GM21529 (cell line): ENCODE data around the gene ATF6.

Experiments
- ATAC-seq: cut with Tn5 transposase; IDR thresholded peaks from one replicate; pipeline ENCODE4 v1.9.1; 2021; ENCODE audit not compliant: unreplicated experiment

The ATF6 gene

GRCh38 chr1:161933592-161934588 lies 167.8 kb downstream of the ATF6 start:
- ATAC-seq = peak; percentile 48

DNA sequence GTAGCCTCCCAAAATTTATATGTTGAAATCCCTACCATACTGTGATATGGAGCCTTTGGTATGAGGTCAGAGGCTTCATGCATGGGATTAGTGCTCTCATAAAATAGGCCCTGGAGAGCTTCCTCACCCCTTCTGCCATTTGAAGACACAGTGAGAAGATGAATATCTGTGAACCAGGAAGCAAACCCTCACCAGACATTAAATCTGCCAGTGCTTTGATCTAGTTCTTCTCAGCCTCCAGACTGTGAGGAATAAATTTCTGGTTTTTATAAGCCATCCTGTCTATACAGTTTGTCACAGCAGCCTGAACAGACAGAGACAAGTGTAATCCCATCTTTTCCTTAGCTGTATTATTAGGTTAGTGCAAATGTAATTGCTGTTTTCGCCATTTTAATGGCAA lies 169.1 kb downstream of the ATF6 start:
- no peak for ATAC-seq

DNA sequence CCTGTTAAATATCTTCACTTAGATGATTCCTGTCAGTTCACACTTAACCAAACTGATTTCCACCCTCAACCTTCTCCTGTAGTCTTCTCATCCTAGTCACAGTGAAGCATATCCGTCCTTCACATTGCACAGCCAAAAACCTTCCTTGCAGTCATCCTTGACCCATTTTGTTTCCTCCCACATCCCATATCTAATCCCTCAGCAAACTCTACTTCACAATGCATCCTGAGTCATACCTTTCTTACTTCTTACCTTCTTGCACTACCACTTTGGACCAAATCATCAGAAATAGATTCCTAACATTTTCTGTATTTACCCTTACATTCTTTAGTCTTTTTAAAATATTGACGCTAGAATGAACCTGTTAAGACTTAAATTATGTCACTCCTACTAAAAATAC lies 170.7 kb downstream of the ATF6 start:
- ATAC-seq = no peak

GRCh38 chr1:161940866-161941591 lies 174.9 kb downstream of the ATF6 start:
- no peak for ATAC-seq

DNA sequence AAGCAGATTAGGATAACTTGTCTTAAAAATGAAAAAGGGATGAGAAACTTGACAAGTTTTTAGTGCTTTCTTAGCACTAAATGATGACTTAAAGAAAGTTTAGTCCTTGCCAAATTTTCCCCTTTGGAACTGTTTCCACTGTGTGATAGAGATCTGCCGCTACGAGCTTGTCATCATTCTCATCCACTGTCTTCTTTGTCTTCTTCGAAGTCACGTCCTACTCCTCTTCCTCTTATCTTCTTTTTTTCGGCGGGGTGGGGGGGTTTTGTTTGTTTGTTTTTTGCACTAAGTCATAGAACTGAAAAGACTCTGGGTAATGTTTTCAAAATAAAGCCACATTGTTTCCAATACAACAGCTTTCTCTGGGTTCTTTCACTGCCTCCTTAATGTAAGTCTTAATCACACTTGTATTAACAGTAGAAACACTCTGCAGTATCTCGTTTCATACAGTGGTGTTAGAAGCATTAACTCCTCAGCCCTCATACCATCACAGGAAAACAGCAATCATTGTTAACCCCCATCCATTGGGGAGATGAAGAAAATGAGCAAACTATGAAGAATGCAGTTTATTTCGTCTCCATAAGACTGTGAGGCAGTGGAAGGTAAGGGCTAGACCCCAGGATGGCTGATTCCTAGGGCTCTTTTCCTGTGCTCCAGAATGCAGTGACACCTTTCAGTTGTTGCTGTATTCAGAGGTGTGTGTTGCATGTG lies 175.8 kb downstream of the ATF6 start:
- ATAC-seq = no peak

- ATAC-seq = no peak
Observed at GRCh38 chr1:161943737-161944136, 177.6 kb downstream of the ATF6 start.

DNA sequence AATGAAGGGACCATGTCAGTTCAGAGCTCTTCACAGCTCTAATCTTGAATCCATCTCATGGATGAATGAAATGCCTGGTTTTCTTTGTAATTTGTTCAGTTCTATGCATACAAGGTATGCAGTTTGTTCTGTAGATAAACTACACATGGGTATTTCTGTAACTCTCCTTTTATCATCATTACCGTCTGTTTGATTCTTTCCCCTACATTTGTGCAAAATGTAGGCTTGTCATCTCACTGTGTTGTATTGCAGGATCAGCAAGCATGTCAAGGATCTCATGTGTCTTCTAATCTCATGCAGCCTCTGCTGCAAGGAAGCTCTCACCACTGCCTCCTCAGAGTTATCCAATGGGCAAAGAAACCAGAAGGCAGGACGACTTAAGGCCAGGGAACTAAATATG lies 178.3 kb downstream of the ATF6 start:
- ATAC-seq = no peak

DNA sequence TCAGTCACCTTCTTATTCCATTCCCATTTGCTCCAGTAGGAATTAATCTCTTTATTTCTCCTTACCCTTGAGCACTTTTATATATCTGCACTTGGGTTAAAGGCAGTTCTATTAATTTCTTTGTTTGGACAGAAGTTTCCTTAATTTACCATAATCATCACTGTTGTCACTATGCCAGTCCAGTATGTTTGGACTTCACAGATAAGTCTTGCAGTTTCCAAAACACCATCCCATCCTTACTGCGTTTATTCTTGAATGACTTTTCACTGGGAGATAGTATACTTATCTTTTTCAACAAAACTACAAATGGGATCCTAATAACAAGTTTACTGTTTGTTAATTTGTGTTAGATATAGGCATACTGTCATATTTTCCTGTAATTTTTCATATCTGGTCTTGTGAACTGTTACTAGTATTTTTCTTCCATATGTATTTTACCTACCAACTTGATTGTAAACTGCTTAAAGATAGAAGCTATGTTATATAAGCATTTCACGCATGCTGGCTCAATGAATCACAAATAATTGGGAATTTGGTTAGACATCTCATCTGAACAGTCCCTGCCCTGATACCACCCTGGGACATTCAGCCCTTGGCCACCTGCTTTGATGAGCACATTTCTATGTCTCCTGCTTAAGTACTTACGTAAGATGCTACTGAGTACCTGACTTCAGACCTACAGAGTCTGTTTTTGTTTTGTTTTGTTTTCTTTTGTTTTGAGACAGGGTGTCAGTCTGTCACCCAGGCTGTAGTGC lies 179.4 kb downstream of the ATF6 start:
- no peak for ATAC-seq

DNA sequence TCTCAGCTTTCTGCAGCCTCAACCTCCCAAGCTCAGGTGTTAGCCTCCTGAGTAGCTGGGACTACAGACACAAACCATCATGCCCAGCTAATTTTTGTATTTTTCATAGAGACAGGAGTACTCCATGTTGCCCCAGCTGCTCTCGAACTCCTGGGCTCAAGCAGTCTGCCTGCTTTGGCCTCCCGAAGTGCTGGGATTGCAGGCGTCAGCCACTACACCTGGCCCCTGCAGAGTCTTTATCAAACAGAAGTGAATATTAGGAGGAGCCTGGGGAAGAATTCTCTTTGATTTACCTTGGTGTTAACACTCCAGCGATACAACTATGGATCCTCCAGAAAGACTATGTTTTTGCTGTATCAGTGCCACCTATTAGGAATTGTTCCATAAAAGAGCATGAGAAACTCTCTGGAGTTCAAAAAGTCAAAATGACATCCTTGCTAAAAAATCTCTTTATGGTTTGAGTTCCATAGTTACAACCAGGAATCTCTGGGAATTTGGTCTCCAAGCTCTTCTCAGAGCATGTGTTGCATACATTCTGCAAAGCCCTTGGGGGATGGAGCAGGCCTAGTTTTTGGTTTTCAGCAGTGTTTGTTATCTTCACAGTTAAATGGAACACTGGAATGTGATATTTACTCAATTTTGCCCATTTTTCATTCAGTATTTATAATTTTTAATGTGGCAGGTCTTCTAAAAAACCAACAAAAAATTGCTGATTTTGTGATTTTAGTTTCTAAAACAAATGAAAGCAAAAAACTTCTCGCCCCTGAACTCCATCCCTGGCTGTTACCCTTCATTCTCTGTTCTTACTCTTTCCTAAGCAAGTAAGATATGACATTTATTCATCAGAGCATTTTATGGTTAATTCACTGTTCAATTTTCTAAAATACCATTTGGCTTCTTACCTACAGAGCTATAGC lies 180.2 kb downstream of the ATF6 start:
- no peak for ATAC-seq

- ATAC-seq = no peak
Observed at GRCh38 chr1:161948435-161948834, 182.3 kb downstream of the ATF6 start.

DNA sequence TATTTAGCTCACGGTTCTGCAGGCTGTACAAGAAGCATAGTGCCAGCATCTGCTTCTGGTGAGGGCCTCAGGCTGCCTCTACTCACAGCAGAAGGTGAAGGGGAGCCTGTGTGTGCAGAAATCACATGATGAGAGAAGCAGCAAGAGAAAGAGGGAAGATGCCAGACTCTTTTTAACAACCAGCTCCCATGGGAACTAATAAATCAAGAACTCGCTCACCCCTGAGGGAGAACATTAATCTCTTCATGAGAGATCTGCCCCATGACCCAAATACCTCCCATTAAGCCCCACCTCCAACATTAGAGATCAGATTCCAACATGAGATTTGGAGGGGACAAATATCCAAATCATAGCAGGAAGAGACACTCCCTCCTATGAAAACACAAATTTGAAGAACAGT lies 183.4 kb downstream of the ATF6 start:
- ATAC-seq = no peak

DNA sequence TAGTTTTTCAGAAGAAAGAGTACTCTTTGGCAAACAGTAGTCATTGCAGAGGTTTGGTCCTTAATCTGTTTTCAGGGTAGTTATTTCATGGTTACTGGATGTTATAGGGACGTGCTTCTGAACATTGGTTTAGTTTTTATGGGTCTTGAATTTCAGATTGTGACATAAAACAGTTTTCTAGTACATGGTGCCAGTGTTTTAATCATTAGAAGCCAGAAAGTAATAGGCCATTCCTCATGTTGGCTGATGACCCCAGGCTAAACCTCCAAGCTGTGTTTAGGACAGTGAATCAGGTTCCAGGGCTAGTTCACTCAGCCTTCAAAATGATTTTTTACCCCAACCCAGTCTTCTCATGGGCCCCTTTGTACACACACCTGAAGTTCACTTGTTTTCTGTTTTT lies 184.3 kb downstream of the ATF6 start:
- ATAC-seq = no peak

- ATAC-seq = no peak
Observed at GRCh38 chr1:161951646-161952045, 185.5 kb downstream of the ATF6 start.

- ATAC-seq = no peak
Observed at GRCh38 chr1:161952607-161953172, 186.6 kb downstream of the ATF6 start.

DNA sequence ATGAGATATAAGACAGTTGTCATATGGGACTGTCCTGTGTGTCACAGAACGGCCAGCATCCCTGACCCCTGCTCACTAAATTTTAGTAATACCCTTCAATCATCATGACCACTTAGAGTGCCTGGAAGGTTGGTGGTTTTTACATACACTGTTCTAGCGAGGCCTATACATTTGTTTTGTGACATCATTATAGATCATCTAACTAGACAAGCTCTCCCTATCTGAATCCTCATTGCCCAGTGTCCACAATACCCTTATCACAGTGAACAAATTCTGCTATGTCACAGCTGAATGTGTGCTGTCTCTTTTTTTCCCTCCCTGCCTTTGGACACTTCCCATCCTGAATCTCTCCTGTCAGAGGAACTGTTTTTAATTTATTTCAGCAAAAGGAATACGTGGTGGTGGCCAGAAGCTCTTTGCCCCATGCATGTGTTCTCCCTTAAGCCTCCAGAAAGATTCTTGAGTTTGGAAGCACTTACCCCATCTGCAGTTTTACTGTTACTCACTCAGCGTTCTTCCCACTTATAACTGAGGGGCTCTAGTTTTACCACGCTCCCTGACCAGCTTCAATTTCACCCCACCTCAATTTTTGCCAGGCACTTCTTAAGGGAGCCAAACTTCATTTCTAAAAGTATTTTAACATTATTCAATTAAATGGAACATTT lies 187.3 kb downstream of the ATF6 start:
- no peak for ATAC-seq

DNA sequence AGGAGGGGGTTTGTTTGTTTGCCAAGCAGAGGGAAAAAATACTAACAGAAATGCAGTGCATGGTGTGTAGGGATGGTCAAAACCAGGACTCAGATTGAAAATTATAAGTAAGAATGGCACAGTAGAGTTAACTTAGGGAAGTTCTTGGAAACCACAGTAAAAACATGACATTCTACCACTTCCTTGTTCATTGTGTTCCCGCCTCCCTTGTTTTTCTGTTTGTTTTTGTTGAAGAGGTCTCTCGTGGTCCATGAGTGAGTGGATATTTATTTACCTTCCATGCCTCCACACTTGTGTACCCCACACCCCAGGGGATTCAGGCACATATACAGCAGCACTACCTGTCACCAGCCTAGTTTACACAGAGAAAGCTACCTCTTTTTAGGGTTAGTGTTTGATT lies 187.9 kb downstream of the ATF6 start:
- no peak for ATAC-seq

DNA sequence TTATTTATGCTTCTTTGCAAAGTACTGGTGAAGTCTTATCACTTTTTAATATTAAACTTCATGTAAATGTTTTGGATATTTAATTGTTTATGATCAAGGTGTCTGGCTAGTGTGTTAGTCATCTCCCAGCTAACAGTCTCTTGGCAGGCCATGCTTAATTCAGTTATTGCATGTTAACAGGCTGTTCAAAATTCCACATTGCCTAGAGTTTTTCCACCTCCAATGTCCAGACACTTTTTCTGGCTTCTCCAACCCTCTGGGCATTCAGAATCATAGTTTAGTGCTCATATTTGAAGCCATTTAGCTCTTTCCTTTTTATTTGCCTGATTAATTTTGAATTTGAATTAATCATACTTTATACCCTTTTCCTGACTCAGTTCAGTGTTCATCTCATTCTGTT lies 188.3 kb downstream of the ATF6 start:
- ATAC-seq = no peak

GRCh38 chr1:161955606-161956005 lies 189.5 kb downstream of the ATF6 start:
- ATAC-seq = no peak

DNA sequence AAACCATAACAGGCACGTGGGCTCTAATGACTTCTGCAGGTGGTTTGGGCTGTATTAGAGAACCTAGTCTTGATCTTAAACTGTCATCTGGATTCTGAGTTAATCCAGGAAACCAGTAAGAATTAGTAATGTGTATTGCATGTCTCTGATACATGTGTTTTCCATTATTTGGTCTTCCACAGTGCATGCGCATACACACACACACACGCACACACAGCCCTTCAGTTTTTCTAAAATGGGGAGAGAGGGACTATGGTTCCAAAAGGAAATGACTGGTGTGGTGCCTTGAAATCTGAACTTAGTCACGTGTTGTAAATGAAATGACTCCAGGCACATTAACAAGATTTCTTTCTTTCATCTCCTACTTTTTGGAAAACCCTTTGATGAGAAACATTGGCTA lies 190.0 kb downstream of the ATF6 start:
- ATAC-seq = no peak
